Thyroid gland (tissue), 4 donors: Measurements from ENCODE around the gene HTRA3.

Experiments used
- CTCF ChIP-seq, 6 experiments: fragments of 200-600 bp in 3 of 6; fragments of 450-650 bp in 3 of 6; sonication (generic) in 3 of 6; IDR thresholded peaks; one replicate each; pipeline ENCODE4 v1.5.1; 2016 to 2019; ENCODE audit warnings: antibody characterized with exemption in 6 of 6, mild to moderate bottlenecking in 2 of 6, inconsistent platforms in 1 of 6, moderate library complexity in 1 of 6
- POLR2A ChIP-seq, 2 donors: fragments of 450-650 bp; IDR thresholded peaks; one replicate each; pipeline ENCODE4 v1.6.1; 2017; ENCODE audit warnings: antibody characterized with exemption in 2 of 2, mild to moderate bottlenecking in 2 of 2, moderate library complexity in 1 of 2

- TF ChIP-seq CTCF (IDR thresholded peaks at IDR 0.05) (no peak), POLR2A (IDR thresholded peaks at IDR 0.05) (no peak)
Measured at GRCh38 chr4:8289151-8289750, 19.7 kb downstream of the HTRA3 start.
